Ishikawa (cell line): ENCODE results near the gene GTPBP4.

Source experiments
- CEBPB ChIP-seq: IDR thresholded peaks from 2 replicates; pipeline ENCODE4 v1.6.1; 2012
- CREB1 ChIP-seq: IDR thresholded peaks from 2 replicates; pipeline ENCODE4 v1.6.1; 2012; ENCODE audit warnings: low read depth
- EGR1 ChIP-seq: IDR thresholded peaks from 2 replicates; pipeline ENCODE4 v1.6.1; 2012
- EP300 ChIP-seq: IDR thresholded peaks from 2 replicates; pipeline ENCODE4 v1.6.1; 2012; ENCODE audit warnings: borderline replicate concordance
- FOXM1 ChIP-seq: IDR thresholded peaks from 2 replicates; pipeline ENCODE4 v1.6.1; 2012; ENCODE audit warnings: low read depth, borderline replicate concordance
- NFIC ChIP-seq: IDR thresholded peaks from 2 replicates; pipeline ENCODE4 v1.6.1; 2012
- RAD21 ChIP-seq: IDR thresholded peaks from 2 replicates; pipeline ENCODE4 v1.6.1; 2012; ENCODE audit warnings: low read depth
- TAF1 ChIP-seq: IDR thresholded peaks from 2 replicates; pipeline ENCODE4 v1.6.1; 2012; ENCODE audit warnings: low read depth, mild to moderate bottlenecking
- TCF12 ChIP-seq: IDR thresholded peaks from 2 replicates; pipeline ENCODE4 v1.6.1; 2012; ENCODE audit warnings: low read depth
- TEAD4 ChIP-seq: IDR thresholded peaks from 2 replicates; pipeline ENCODE4 v1.6.1; 2012
- YY1 ChIP-seq: IDR thresholded peaks from 2 replicates; pipeline ENCODE4 v1.6.1; 2012; ENCODE audit warnings: low read depth
- ZBTB7A ChIP-seq: IDR thresholded peaks from 2 replicates; pipeline ENCODE4 v1.6.1; 2012; ENCODE audit warnings: low read depth
- TF ChIP-seq, protein P1 (sequence below): IDR thresholded peaks from 2 replicates; pipeline ENCODE4 v1.6.1; 2012
- TF ChIP-seq, protein P2 (sequence below): IDR thresholded peaks from 2 replicates; pipeline ENCODE4 v1.6.1; 2012; ENCODE audit warnings: low read depth, mild to moderate bottlenecking
- TF ChIP-seq, protein P3 (sequence below): IDR thresholded peaks from 2 replicates; pipeline ENCODE4 v1.6.1; 2012

GTPBP4 gene

GRCh38 chr10:1025683-1026082 is 37.4 kb downstream of the GTPBP4 start, which contains the start of gene IDI2:
Gene IDI2 (minus strand): TSS chr10:1025859. CDS start chr10:1024723, 1,136 bp downstream.
- TF ChIP-seq YY1: no peak
- no peak for TF ChIP-seq TAF1
- no peak for TF ChIP-seq NFIC
- TF ChIP-seq CEBPB: no peak
- no peak for TF ChIP-seq RAD21
- TF ChIP-seq FOXM1: no peak
- TF ChIP-seq, protein P1, sequence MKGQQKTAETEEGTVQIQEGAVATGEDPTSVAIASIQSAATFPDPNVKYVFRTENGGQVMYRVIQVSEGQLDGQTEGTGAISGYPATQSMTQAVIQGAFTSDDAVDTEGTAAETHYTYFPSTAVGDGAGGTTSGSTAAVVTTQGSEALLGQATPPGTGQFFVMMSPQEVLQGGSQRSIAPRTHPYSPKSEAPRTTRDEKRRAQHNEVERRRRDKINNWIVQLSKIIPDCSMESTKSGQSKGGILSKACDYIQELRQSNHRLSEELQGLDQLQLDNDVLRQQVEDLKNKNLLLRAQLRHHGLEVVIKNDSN: no peak
- TF ChIP-seq ZBTB7A: no peak
- TF ChIP-seq TCF12: no peak
- TF ChIP-seq CREB1: no peak
- TF ChIP-seq EP300: no peak
- TF ChIP-seq, protein P2, sequence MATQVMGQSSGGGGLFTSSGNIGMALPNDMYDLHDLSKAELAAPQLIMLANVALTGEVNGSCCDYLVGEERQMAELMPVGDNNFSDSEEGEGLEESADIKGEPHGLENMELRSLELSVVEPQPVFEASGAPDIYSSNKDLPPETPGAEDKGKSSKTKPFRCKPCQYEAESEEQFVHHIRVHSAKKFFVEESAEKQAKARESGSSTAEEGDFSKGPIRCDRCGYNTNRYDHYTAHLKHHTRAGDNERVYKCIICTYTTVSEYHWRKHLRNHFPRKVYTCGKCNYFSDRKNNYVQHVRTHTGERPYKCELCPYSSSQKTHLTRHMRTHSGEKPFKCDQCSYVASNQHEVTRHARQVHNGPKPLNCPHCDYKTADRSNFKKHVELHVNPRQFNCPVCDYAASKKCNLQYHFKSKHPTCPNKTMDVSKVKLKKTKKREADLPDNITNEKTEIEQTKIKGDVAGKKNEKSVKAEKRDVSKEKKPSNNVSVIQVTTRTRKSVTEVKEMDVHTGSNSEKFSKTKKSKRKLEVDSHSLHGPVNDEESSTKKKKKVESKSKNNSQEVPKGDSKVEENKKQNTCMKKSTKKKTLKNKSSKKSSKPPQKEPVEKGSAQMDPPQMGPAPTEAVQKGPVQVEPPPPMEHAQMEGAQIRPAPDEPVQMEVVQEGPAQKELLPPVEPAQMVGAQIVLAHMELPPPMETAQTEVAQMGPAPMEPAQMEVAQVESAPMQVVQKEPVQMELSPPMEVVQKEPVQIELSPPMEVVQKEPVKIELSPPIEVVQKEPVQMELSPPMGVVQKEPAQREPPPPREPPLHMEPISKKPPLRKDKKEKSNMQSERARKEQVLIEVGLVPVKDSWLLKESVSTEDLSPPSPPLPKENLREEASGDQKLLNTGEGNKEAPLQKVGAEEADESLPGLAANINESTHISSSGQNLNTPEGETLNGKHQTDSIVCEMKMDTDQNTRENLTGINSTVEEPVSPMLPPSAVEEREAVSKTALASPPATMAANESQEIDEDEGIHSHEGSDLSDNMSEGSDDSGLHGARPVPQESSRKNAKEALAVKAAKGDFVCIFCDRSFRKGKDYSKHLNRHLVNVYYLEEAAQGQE: no peak
- no peak for TF ChIP-seq TEAD4
- no peak for TF ChIP-seq EGR1
- TF ChIP-seq, protein P3, sequence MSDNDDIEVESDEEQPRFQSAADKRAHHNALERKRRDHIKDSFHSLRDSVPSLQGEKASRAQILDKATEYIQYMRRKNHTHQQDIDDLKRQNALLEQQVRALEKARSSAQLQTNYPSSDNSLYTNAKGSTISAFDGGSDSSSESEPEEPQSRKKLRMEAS: no peak

DNA sequence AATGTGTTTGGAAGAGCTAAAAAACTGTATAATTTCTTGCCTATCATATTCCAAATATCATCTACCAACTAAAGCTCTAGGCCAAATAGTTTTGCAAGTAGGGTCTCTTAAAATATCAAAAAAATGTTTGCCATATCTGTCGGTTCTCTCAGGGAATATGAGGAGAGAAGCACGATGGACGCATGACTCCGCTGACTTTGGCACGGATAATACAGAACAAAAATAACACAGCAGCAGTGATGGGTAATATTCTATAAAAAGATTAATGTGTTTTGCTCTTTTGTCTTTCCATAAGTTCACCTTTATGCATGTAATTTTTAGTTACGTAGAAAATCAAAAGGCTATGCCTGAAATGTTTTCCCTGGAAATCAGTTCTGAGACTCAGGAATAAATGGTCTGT is 38.3 kb downstream of the GTPBP4 start:
- TF ChIP-seq NFIC: no peak
- no peak for TF ChIP-seq FOXM1
- no peak for TF ChIP-seq EGR1
- TF ChIP-seq, protein P1: no peak
- no peak for TF ChIP-seq TAF1
- TF ChIP-seq, protein P3: no peak
- no peak for TF ChIP-seq CEBPB
- TF ChIP-seq CREB1: no peak
- no peak for TF ChIP-seq YY1
- TF ChIP-seq, protein P2: no peak
- no peak for TF ChIP-seq EP300
- no peak for TF ChIP-seq TCF12
- no peak for TF ChIP-seq ZBTB7A
- TF ChIP-seq RAD21: no peak
- no peak for TF ChIP-seq TEAD4

GRCh38 chr10:1029838-1030237 is 41.6 kb downstream of the GTPBP4 start:
- TF ChIP-seq NFIC (no peak), RAD21 (no peak), FOXM1 (no peak), TEAD4 (no peak), TAF1 (no peak), EP300 (no peak), EGR1 (no peak), YY1 (no peak), ZBTB7A (no peak), TCF12 (no peak)
- TF ChIP-seq, protein P1: no peak
- TF ChIP-seq, protein P2: no peak
- TF ChIP-seq, protein P3: no peak

DNA sequence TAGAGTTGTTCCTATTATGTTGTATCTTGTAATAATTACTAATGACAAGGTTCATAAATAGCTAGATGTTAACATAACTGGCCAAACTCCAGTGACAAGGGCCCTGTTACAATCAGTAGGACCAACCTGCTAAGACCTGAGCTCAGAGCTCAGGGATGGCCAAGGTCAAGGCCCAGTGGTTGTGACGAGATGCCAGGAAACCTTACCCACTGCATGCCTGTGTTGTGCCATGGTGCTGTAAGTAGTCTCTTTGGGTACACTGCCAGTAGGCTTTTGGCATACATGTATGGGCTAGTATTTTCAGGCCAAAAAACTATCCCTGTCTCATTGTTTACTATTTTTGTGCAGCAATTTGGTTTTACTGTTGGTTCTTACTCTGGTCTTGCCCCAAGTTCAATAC is 45.4 kb downstream of the GTPBP4 start:
- TF ChIP-seq, protein P2: no peak
- TF ChIP-seq EGR1 (no peak), CREB1 (no peak), ZBTB7A (no peak), CEBPB (no peak), TAF1 (no peak), YY1 (no peak), TCF12 (no peak), NFIC (no peak)
- TF ChIP-seq, protein P3: no peak
- TF ChIP-seq, protein P1: no peak
